RCC 7860 (cell line): ENCODE measurements around the gene SETDB2.

Experiments
- DNase-seq: peaks from one replicate; pipeline ENCODE4 v3.0.0-alpha.2; 2015; ENCODE audit warnings: low spot score
- FAIRE-seq: peaks from 2 replicates; lab custom pipeline; 2012; peaks lifted over from hg19 to GRCh38; lab: Jason Lieb, UNC

Gene SETDB2, protein sequence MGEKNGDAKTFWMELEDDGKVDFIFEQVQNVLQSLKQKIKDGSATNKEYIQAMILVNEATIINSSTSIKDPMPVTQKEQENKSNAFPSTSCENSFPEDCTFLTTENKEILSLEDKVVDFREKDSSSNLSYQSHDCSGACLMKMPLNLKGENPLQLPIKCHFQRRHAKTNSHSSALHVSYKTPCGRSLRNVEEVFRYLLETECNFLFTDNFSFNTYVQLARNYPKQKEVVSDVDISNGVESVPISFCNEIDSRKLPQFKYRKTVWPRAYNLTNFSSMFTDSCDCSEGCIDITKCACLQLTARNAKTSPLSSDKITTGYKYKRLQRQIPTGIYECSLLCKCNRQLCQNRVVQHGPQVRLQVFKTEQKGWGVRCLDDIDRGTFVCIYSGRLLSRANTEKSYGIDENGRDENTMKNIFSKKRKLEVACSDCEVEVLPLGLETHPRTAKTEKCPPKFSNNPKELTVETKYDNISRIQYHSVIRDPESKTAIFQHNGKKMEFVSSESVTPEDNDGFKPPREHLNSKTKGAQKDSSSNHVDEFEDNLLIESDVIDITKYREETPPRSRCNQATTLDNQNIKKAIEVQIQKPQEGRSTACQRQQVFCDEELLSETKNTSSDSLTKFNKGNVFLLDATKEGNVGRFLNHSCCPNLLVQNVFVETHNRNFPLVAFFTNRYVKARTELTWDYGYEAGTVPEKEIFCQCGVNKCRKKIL

DNA sequence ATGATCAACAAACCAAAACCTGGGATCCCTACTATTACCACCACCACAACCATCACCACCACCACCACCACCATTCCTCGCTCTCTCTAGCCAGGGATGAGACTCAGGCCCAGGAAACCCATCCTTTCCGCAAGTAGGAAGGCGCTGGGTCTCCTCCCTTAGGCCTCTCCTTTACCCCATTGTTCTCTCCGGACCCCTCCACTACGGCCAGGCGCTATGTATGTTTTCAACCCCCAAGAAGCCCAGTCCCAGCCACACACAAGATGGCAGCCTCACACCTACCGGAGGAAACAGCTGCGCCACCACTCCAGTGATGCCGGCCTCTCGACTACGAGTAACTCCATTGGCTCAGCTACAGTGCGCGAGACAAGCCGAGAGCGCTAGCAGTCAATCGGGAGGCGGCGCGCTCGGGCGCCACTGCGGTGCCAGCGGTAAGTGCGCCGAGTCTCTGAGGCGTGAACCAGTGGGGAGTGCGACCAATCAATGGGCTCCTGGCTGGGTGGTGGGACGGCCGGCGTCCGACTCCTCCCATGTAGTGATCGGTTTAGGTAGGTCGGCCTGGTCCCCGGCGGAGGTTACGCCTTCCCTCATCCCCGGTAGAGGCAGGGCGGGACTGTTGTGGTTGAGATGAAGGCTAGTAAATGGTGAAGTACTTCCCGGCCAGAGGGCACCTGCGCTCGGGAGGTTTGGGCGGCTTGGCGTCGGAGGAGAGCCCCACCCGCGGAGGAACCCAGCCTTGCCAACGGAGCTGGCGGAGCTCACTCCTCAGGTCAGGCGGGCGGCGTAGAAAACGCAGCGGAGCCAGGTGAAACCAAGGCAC, at the start of gene SETDB2, which contains the start of gene CAB39L:
Gene SETDB2, plus strand, starts transcription at position 571 of the 820 bp plus-strand sequence. CDS start 7,620 bp downstream, outside the sequence.
Gene CAB39L, minus strand, starts transcription at position 361 of the 820 bp plus-strand sequence. CDS start 61,154 bp downstream, outside the sequence.
- FAIRE-seq, result peak; percentile 92

GRCh38 chr13:49395451-49395865, 48.6 kb upstream of the SETDB2 start:
- FAIRE-seq, result no peak
- DNase-seq, result no peak

More for the DNA sequence above, at the start of gene SETDB2, which contains the start of gene CAB39L:
- DNase-seq, result peak; percentile 97

- DNase-seq (no peak), FAIRE-seq (no peak)
These were observed 48.1 kb upstream of the SETDB2 start for GRCh38 chr13:49395878-49396380.

DNA sequence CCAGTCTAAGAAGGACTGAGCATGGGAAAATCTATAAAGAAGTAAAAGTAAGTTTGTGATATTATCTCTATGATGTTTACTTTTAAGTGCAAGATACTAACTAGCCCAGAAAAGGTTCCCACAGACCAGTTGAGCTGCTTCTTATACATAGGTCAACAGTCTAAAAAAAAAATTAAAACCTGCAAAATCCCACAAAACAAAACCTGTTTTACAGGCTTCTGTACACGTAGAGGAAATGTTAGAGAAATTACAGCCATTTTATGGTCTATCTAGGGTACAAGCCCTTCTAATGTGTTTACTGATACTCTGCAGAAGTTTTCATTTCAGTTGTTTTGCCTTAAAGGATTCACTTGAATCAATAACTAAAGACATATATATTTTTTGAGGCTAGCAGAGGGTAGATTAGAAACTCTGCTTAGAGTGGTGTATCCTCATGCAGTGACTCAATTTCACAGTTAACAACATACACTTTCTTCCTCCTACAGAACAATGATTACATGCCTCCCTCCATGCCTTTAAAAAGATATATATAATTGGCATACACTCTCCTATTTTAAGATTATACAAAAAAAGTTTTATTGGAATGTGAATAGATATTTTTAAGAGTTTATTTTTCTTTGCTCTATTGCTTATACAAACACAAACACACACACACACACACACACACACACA, 44.1 kb upstream of the SETDB2 start:
- FAIRE-seq (no peak), DNase-seq (no peak)

DNA sequence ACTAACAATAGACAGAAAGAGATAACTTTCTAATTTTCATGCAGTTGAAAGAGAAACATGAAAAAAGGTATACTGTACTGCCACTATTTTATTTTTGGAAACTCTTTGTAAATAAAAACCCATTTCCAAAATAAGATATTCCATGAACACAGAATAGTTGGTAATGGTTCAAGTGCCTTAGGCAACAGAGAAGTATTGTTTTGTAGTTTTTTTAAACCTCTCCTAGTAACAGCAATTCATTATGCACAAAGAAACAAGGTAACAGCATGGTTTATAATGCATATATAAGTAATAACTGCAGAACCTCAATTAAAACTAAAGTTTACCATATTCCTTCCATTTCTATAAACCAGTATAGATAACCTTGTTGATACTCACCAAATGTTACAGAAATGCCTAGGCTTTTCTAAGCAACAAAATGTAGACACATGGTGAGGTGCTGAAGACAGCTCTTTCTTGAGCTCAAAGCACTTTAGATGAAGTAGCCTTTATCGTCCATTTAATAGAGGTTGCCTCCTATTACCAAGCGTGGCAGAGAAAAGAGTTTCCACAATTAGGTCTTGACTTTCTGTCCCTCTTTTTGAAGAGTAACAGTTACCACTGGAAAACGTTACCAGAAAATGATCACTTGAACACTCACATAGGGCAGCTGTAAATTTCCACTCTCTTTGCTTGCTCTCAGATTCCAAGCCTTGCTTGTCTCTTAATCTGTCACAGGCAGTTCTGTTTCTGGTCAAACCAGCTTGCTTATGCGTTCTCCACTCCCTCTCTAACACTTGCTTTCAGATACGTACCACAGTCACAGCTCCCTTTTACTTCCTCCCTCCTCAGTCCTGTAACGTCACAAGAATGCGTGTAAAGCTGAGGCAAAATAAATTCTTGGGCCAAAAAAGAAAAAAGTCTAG, 43.1 kb upstream of the SETDB2 start:
- DNase-seq (no peak), FAIRE-seq (no peak)

DNA sequence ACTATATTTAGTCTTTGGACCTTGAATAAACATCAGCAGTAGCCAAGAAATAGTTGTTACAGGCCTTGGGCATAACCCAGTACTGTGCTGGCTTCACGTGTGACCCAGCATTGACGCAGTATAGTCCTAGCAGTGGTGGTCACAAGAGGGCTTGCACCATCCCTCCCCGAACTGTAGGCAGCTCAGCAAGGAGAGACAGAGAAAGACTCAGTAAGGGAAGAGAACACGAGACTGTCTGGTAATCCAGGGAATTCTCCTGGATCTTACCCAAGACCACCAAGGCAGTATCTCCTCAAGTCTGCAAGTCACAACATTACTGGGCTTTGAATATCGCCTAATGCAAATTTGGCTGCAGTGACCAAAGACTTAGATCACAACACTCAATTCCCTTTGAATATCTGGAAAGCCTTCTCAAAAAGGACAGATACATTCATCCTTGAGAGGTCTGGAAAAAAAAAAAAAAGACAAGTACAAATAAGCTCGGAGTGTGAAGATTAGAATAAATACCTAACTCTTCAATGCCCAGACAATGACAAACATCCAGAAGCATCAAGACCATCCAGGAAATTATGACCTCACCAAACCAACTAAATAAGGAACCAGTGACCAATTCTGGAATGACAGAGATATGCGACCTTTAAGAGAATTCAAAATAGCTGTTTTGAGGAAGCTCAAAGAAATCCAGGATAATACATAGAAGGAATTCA, 39.9 kb upstream of the SETDB2 start:
- no peak for FAIRE-seq
- DNase-seq, result no peak

- DNase-seq (no peak), FAIRE-seq (no peak)
These were observed 39.4 kb upstream of the SETDB2 start for GRCh38 chr13:49404703-49405020.

DNA sequence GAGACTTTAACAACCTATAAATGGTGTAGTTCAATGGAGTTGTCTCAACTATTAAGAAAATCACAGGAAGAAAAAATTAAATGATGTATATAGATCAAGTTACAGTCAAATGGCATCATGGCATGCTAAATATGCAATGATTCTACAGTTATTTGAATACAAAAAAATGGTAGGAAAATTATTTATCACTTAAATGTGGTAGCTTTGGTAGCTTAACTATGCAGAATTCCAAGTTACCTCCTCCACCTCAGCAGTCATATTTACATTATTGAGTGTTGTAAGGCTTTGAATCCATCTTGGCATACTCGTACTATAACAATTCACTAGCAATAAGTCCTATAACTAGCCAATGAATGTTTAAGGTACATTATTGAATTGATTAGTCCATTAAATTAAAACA, 37.0 kb upstream of the SETDB2 start:
- FAIRE-seq, result no peak
- DNase-seq, result no peak

- FAIRE-seq, result no peak
- no peak for DNase-seq
These were observed 36.1 kb upstream of the SETDB2 start for GRCh38 chr13:49407936-49408335.

DNA sequence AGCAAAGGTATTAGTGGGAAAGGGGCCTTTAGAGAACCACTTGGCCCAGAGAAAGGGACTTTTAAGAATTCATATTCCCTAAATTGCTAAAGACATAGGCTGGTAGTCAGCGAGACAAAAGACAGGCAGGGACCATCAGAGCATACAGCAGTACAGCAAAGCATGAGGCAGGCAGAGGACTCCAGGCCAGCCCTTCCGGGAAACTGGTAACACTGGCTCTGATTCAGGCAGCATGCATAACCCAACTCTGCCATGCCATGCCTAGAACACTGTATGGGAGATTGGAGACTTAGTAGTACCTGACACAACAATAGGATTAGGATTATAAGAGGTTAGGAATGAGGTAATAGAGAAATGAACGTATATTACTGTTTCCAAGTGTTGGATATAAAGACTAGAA, 35.1 kb upstream of the SETDB2 start:
- FAIRE-seq (no peak), DNase-seq (no peak)

- no peak for DNase-seq
- FAIRE-seq, result no peak
These were observed 34.1 kb upstream of the SETDB2 start for GRCh38 chr13:49410006-49410405.

DNA sequence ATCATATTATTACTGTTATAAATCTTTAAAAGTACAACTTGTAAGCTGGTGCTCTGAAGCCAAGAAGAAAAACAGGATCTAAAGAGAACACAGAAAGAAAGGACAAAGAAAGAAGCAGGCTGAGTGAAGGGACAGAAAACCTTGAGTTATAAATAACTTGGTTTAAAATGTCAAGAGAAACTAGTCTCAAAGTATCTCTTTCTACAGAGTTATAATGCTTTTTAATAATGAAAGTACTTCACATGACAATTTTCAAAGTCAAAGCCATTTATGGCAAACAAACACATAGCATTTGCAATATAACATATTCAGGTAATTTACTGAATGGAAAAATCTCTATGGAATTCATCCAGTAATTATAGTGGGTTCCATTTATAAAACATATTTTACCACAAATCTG, 33.6 kb upstream of the SETDB2 start:
- FAIRE-seq (no peak), DNase-seq (no peak)

DNA sequence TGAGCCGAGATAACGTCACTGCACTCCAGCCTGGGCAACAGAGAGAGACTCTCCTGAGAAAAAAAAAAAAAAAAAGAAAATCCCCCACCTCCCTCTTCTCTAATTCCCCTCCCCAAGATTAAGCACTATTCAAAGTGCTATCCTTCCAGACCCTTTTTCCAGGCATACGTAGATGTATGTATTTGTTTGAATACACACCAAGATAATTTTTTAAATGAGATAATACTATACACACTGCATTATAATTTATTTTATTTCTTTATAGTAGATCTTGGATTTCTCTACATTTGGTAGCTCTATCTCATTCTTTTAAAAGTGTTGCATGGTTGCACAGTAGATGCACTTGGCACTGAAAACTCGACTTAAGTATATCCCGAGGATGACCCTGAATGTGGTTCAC, 32.7 kb upstream of the SETDB2 start:
- DNase-seq (no peak), FAIRE-seq (no peak)

- FAIRE-seq (no peak), DNase-seq (no peak)
These were observed 31.3 kb upstream of the SETDB2 start for GRCh38 chr13:49412749-49413148.

DNA sequence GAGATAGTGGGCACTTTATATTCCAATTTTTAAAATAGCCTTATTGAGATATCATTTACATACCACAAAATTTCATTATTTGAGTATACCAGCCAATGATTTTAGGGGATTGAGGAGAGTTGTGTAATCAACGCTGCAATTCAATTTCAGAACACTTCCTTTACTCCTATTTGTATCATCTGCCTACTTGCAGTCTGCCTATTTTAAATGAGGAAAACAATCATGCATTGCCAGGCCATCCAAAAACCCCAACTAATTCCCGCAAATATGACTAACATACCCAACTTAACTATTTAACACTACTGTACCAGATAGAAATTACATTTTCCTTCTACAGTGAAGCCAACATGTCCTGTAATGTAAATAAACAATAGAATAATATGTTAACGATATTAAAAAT, 26.9 kb upstream of the SETDB2 start:
- FAIRE-seq (no peak), DNase-seq (no peak)

DNA sequence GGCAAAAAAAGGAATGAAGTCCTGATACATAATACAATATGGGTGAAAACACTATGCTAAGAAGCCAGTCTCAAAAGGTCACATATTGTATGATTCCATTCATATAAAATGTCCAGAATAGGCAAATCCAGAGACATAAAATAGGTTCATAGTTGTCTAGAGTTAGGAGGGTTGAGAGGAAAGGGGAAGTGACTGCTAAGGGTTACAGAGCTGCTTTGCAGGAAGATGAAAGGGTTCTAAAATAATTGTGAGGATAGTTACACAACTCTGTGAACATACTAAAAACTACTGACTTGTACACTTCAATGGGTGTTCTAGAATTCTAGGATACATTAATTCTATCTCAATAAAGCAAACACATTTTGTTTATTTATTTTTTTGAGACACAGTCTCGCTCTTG, 25.9 kb upstream of the SETDB2 start:
- DNase-seq (no peak), FAIRE-seq (no peak)

DNA sequence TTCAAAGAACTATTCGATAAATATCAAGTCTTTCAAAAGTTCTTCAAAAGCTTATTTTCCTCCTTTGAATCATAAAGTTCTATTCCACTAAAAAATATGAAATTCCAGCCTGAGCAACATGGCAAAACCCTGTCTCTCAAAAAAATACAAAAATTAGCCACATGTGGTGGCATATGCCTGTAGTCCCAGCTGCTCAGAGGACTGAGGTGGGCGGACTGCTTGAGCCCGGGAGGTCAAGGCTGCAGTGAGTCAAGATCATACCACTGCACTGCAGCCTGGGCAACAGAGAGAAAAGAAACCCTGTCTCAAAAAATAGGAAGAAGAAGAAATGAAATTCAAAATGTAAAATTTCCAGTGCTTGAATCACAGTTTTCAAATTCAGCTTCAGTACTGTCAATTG, 24.8 kb upstream of the SETDB2 start:
- FAIRE-seq (no peak), DNase-seq (no peak)

DNA sequence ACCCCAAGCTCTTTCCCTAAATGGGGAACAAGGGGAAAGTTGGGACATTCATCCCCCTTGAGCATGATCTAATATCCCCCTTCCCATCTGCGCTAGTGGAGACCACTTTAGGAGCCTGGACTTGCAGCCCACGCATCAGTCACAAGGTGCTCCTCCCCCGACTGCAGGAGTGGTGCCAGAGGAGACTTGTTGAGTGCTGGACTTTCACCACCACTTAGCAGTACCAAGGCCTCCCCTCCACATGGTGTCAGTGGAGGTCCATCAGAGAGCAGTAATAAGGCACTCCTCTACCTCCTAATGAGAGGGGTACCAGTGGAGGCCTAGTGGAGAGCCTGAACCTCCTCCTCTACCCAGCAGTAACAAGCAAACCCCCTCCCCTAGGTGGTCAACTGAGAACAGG, 22.7 kb upstream of the SETDB2 start:
- no peak for FAIRE-seq
- DNase-seq, result no peak

DNA sequence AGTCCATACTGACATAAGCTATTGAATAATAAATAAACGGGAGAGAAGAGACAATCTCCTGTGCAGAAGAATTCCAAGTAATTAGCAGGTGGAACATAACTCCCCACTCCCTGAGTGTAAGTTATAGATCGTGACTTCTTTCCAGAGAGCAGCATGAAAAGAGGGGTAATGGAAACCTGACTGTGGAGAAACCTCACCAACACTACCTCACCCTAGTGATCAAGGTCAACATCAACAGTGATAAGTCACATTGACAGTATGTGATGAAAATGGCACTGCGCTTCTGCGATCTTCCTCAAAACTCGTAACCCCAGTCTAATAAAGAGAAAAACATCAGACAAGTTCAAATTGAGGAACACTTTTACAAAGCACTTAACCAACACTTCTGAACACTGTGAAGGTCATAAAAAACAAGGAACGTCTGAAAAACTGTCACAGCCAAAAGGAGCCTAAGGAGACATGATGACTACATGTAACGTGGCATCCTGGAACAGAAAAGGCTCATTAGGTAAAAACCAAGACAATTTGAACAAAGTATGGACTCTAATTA, 20.0 kb upstream of the SETDB2 start:
- DNase-seq (no peak), FAIRE-seq (no peak)
